GM12878 (cell line): ENCODE measurements around the gene FAHD1. TPM values are rescaled to one million over a fixed set of nuclear protein-coding genes. Genes with fewer than 3 reads are reported as not detected.

Experiments used
- ATAC-seq: fragments of 200-7000 bp; cut with Tn5 transposase; 3 replicates; pipeline ENCODE4 v1.9.1; 2020; ENCODE audit warnings: mild to moderate bottlenecking, moderate library complexity
- BruUV-seq: library from RNA; stranded (reverse); fragments of 400-500 nt; replicated peaks from 2 replicates; lab custom pipeline; 2021; lab: Mats Ljungman, UMichigan
- CTCF ChIA-PET: fragments of 300-600 bp; sonication (Branson Sonifier 250); formaldehyde crosslinking; extraction: SDS; loops from one replicate; lab custom pipeline; 2021; ENCODE audit warnings: inconsistent platforms; lab: Yijun Ruan, JAX
- POLR2A ChIA-PET: fragments of 350-600 bp; formaldehyde crosslinking; extraction: SDS; loops from one replicate; lab custom pipeline; 2021; ENCODE audit warnings: inconsistent platforms; lab: Charles Lee
- RAD21 ChIA-PET: fragments of 300-600 bp; sonication (Branson Sonifier 250); formaldehyde crosslinking; loops from one replicate; lab custom pipeline; 2023; ENCODE audit warnings: antibody characterized with exemption; ENCODE audit not compliant: unreplicated experiment; lab: Charles Lee
- SMC1A ChIA-PET: fragments of 300-600 bp; sonication (Branson Sonifier 250); formaldehyde crosslinking; loops from one replicate; lab custom pipeline; 2023; ENCODE audit not compliant: unreplicated experiment, uncharacterized antibody; lab: Charles Lee
- DNase-seq: peaks from one replicate; pipeline ENCODE4 v3.0.0-alpha.2; 2011; ENCODE audit warnings: low read depth, low spot score
- FAIRE-seq: peaks from 3 replicates; lab custom pipeline; 2011; peaks lifted over from hg19 to GRCh38; lab: Jason Lieb, UNC
- H2AFZ ChIP-seq: 2 replicates; pipeline ENCODE4 v1.6.0; 2011; ENCODE audit warnings: low read depth, low read length, control low read depth; ENCODE audit not compliant: control insufficient read depth
- H3K27ac ChIP-seq: 2 replicates; pipeline ENCODE4 v1.5.1; 2011; ENCODE audit warnings: control low read depth; ENCODE audit not compliant: control insufficient read depth, insufficient read depth
- H3K27me3 ChIP-seq, 2 experiments: replicated peaks in 1 of 2; 2 replicates each; pipeline versions ENCODE4 v1.6.0 to v1.6.1; 2011; ENCODE audit warnings: low read length in 1 of 2; ENCODE audit not compliant: control insufficient read depth in 2 of 2, insufficient read depth in 2 of 2
- H3K36me3 ChIP-seq, 2 experiments: 2 replicates each; pipeline ENCODE4 v1.5.1; 2011; ENCODE audit warnings: low read length in 1 of 2; ENCODE audit not compliant: control insufficient read depth in 2 of 2, insufficient read depth in 2 of 2
- H3K4me1 ChIP-seq: 2 replicates; pipeline ENCODE4 v1.6.1; 2011; ENCODE audit warnings: mild to moderate bottlenecking, low read length, moderate library complexity, mixed read lengths; ENCODE audit not compliant: control insufficient read depth, insufficient read depth
- H3K4me2 ChIP-seq: 2 replicates; pipeline ENCODE4 v1.6.0; 2011; ENCODE audit warnings: control low read depth; ENCODE audit not compliant: control insufficient read depth, insufficient read depth
- H3K4me3 ChIP-seq: fragments of 200-600 bp; sonication (generic); 2 replicates; pipeline ENCODE4 v1.5.1; 2016
- H3K79me2 ChIP-seq: 2 replicates; pipeline ENCODE4 v1.6.0; 2011; ENCODE audit warnings: low read length; ENCODE audit not compliant: control insufficient read depth, insufficient read depth
- H3K9ac ChIP-seq: 2 replicates; pipeline ENCODE4 v1.8.0; 2011; ENCODE audit warnings: low read length, control low read depth, mixed read lengths; ENCODE audit not compliant: control insufficient read depth, insufficient read depth
- H3K9me3 ChIP-seq: replicated peaks from 3 replicates; pipeline ENCODE4 v1.5.1; 2011; ENCODE audit warnings: mild to moderate bottlenecking, low read length; ENCODE audit not compliant: control insufficient read depth, insufficient read depth
- H4K20me1 ChIP-seq: 2 replicates; pipeline ENCODE4 v1.6.0; 2011; ENCODE audit not compliant: control insufficient read depth, insufficient read depth
- BRCA1 ChIP-seq: IDR thresholded peaks from 2 replicates; pipeline ENCODE4 v1.6.1; 2011; ENCODE audit warnings: low read depth, low read length, improper control_type of control experiment
- CEBPZ ChIP-seq: fragments of 150-350 bp; IDR thresholded peaks from 2 replicates; pipeline ENCODE4 v1.6.1; 2016; ENCODE audit warnings: low read depth, low read length
- E2F8 ChIP-seq: fragments of 450-650 bp; IDR thresholded peaks from 2 replicates; pipeline ENCODE4 v1.6.1; 2018; ENCODE audit warnings: mild to moderate bottlenecking, low read depth, moderate library complexity; ENCODE audit not compliant: partially characterized antibody
- E4F1 ChIP-seq: fragments of 450-650 bp; IDR thresholded peaks from 2 replicates; pipeline ENCODE4 v1.6.1; 2018; ENCODE audit warnings: borderline replicate concordance, mild to moderate bottlenecking; ENCODE audit not compliant: partially characterized antibody
- ETV6 ChIP-seq, 2 experiments: fragments of 450-650 bp in 1 of 2; IDR thresholded peaks in 1 of 2; conservative IDR thresholded peaks in 1 of 2; 2 replicates each; pipeline ENCODE4 v1.6.1; 2014; ENCODE audit warnings: antibody characterized with exemption in 1 of 2, borderline replicate concordance in 1 of 2, low read depth in 1 of 2, mild to moderate bottlenecking in 1 of 2, moderate library complexity in 1 of 2
- HCFC1 ChIP-seq: fragments of 150-350 bp; IDR thresholded peaks from 2 replicates; pipeline ENCODE4 v1.6.1; 2014; ENCODE audit warnings: low read length
- NBN ChIP-seq: fragments of 450-650 bp; IDR thresholded peaks from 2 replicates; pipeline ENCODE4 v1.6.1; 2016
- RFX5 ChIP-seq: IDR thresholded peaks from 2 replicates; pipeline ENCODE4 v1.6.1; 2011; ENCODE audit warnings: low read depth, low read length, improper control_type of control experiment
- SIX5 ChIP-seq: IDR thresholded peaks from 2 replicates; pipeline ENCODE4 v1.6.1; 2011; ENCODE audit warnings: mild to moderate bottlenecking, low read depth, low read length, moderate library complexity; ENCODE audit not compliant: severe bottlenecking
- SKIL ChIP-seq: fragments of 450-650 bp; IDR thresholded peaks from 2 replicates; pipeline ENCODE4 v1.6.1; 2017; ENCODE audit warnings: mild to moderate bottlenecking, low read depth, inconsistent platforms; ENCODE audit not compliant: poor library complexity, severe bottlenecking
- SMAD5 ChIP-seq: IDR thresholded peaks from 2 replicates; pipeline ENCODE4 v1.6.1; 2016; ENCODE audit warnings: antibody characterized with exemption, low read depth
- TAF1 ChIP-seq: IDR thresholded peaks from 2 replicates; pipeline ENCODE4 v1.6.1; 2011; ENCODE audit warnings: mild to moderate bottlenecking, low read depth, low read length, borderline replicate concordance
- WRNIP1 ChIP-seq: IDR thresholded peaks from 2 replicates; pipeline ENCODE4 v1.6.1; 2011; ENCODE audit warnings: low read depth, low read length, improper control_type of control experiment, borderline replicate concordance
- WGBS: methylation state at CpG from one replicate; pipeline ENCODE4 v1.1.6; 2016; ENCODE audit warnings: low lambda C conversion rate; ENCODE audit not compliant: insufficient replicate concordance, insufficient coverage; ENCODE audit errors: missing lambda C conversion rate; 5-methylcytosine and 5-hydroxymethylcytosine counted together
- in situ Hi-C: fragments of 300-500 bp; cut with MboI; formaldehyde crosslinking; loops from 9 replicates; pipeline ENCODE4 v1.14.3; 2018; ENCODE audit warnings: mixed read lengths
- intact Hi-C: fragments of 100-400 bp; cut with micrococcal nuclease; formaldehyde crosslinking; loops from one replicate; pipeline ENCODE4 v1.14.2; 2022; ENCODE audit not compliant: unreplicated experiment
- polyA plus RNA-seq, 11 experiments: library from polyadenylated mRNA; depleted of rRNA in 4 of 11; unstranded in 6 of 11; stranded (reverse) in 5 of 11; fragments of >200 nt; fragmentation: Nextera tagmentation in 4 of 11; fragmentation: Illumina TruSeq in 1 of 11; extraction: Ambion mirVana in 4 of 11; extraction: Trizol in 1 of 11; gene quantifications; 1 replicate in 1 of 11; 2 replicates in 10 of 11; pipeline versions ENCODE4 v1.2.1 to v1.2.3, GENCODE V29; 2011 to 2016; ENCODE audit warnings: inconsistent platforms in 2 of 11, missing spikeins in 2 of 11, low read depth in 1 of 11
- total RNA-seq, 4 experiments: library from RNA; depleted of rRNA in 3 of 4; stranded (reverse); fragments of >200 nt in 3 of 4; fragmentation: Illumina TruSeq in 1 of 4; extraction: Trizol in 1 of 4; gene quantifications; 2 replicates each; pipeline versions ENCODE4 v1.2.1 to v1.2.3, GENCODE V29; 2013 to 2021

The FAHD1 gene
- total and polyA plus RNA-seq, 10 of the 15 experiments (the other 5 are each of a cell fraction or from before 2014, with no cell fraction given): 4.3 to 43.0 (median 18.8) TPM

- POLR2A ChIA-PET: no interaction called here
- DNase-seq (no peak), FAIRE-seq (no peak), ATAC-seq (no peak)
- in situ Hi-C loops: no loop called here
- Histone ChIP-seq H3K79me2 (no peaks in the 10 kb centered on the region), H3K4me1 (no peaks in the 10 kb centered on the region), H3K27me3 (no peaks in the 10 kb centered on the region), H3K27ac (no peak overlapping the region), H3K4me3 (no peak overlapping the region), H3K9ac (no peak overlapping the region), H4K20me1 (no peaks in the 10 kb centered on the region), H3K9me3 (no peaks in the 10 kb centered on the region), H2AFZ (no peak overlapping the region), H3K36me3 (no peaks in the 10 kb centered on the region), H3K4me2 (no peak overlapping the region)
- BruUV-seq: no TSS peak
- intact Hi-C loops: no loop called here
- CTCF ChIA-PET: no interaction called here
- 21% methylated on average over 4 of the region's 4 CpGs for whole genome bisulfite sequencing
- SMC1A ChIA-PET: no interaction called here
- RAD21 ChIA-PET: no interaction called here
- TF ChIP-seq SIX5: no peak
- TF ChIP-seq HCFC1: no peak
- TF ChIP-seq SMAD5: no peak
- no peak for TF ChIP-seq SKIL
- TF ChIP-seq CEBPZ: no peak
- TF ChIP-seq BRCA1: no peak
- no peak for TF ChIP-seq WRNIP1
- TF ChIP-seq TAF1: no peak
- no peak for TF ChIP-seq E2F8
- no peak for TF ChIP-seq ETV6 (conservative IDR thresholded peaks at IDR 0.05 in 1 of 2, IDR thresholded peaks at IDR 0.05 in 1 of 2; ENCODE audit: borderline replicate concordance in 1 of 2, low read depth in 1 of 2)
- TF ChIP-seq E4F1: no peak
- TF ChIP-seq NBN: no peak
- TF ChIP-seq RFX5: no peak
Observed at GRCh38 chr16:1845985-1846384, 19.0 kb downstream of the FAHD1 start.
